Measurements from ENCODE around the gene STAT5B. TPM values are rescaled to one million over a fixed set of nuclear protein-coding genes. Genes with fewer than 3 reads are reported as not detected.
A peak's percentile ranks its signal among the peaks of the same experiment; 100 is the strongest.

Gene STAT5B
- total and polyA plus RNA-seq, 9 of the 15 experiments (the other 6 are each of a cell fraction or from before 2014, with no cell fraction given): 20.8 to 176 (median 92.4) TPM

GRCh38 chr17:42322382-42323267, 46.4 kb upstream of the STAT5B start (continued):
- TF ChIP-seq MAZ (CRISPR knock-in tag; conservative IDR thresholded peaks at IDR 0.05 in 1 of 2, IDR thresholded peaks at IDR 0.05 in 1 of 2): peak; percentile 55 to 88; a peak in 1 of 4 replicates
- peak; percentile 52; the same call in 1 of the 2 replicates for TF ChIP-seq GABPB1 (CRISPR knock-in tag; IDR thresholded peaks at IDR 0.05)
- no peak; the same call in 1 of the 2 replicates for TF ChIP-seq HCFC1 (IDR thresholded peaks at IDR 0.05; ENCODE audit: low read depth, low read length)
- no peak for TF ChIP-seq ZBTB8A (IDR thresholded peaks at IDR 0.05; ENCODE audit: partially characterized antibody)
- TF ChIP-seq TCF7L2 (IDR thresholded peaks at IDR 0.05; ENCODE audit: low read depth, low read length): no peak
- no peak for TF ChIP-seq FOXA3 (CRISPR knock-in tag; conservative IDR thresholded peaks at IDR 0.05 in 1 of 2, IDR thresholded peaks at IDR 0.05 in 1 of 2)
- no peak for TF ChIP-seq ZNF253 (CRISPR knock-in tag; conservative IDR thresholded peaks at IDR 0.05)
- TF ChIP-seq RBFOX2 (IDR thresholded peaks at IDR 0.05; ENCODE audit: low read depth, low read length): no peak
- TF ChIP-seq ZNF41 (CRISPR knock-in tag; conservative IDR thresholded peaks at IDR 0.05): no peak
- no peak for TF ChIP-seq MCM7 (IDR thresholded peaks at IDR 0.05)
- TF ChIP-seq ZZZ3 (IDR thresholded peaks at IDR 0.05): no peak
- peak in 1 of 2 experiments; percentile 31; a peak in 1 of 4 replicates for TF ChIP-seq TEAD1 (CRISPR knock-in tag; IDR thresholded peaks at IDR 0.05)
- TF ChIP-seq ZNF212 (CRISPR knock-in tag; IDR thresholded peaks at IDR 0.05): no peak
- TF ChIP-seq SP1 (CRISPR knock-in tag; IDR thresholded peaks at IDR 0.05): peak; percentile 76
- peak; percentile 62 for TF ChIP-seq NEUROD1 (IDR thresholded peaks at IDR 0.05; ENCODE audit: borderline replicate concordance, low read depth, low read length, partially characterized antibody)
- TF ChIP-seq ZBTB11 (CRISPR knock-in tag; IDR thresholded peaks at IDR 0.05): no peak
- TF ChIP-seq NCOA6 (IDR thresholded peaks at IDR 0.05): no peak
- TF ChIP-seq ZBTB12 (CRISPR knock-in tag; IDR thresholded peaks at IDR 0.05): no peak
- TF ChIP-seq PRMT5 (CRISPR knock-in tag; IDR thresholded peaks at IDR 0.05): no peak
- TF ChIP-seq MITF (IDR thresholded peaks at IDR 0.05): no peak
- no peak for TF ChIP-seq SNIP1 (IDR thresholded peaks at IDR 0.05; ENCODE audit: low read depth)
- no peak for TF ChIP-seq SAP30 (IDR thresholded peaks at IDR 0.05; ENCODE audit: borderline replicate concordance, insufficient read depth, low read depth, low read length, poor library complexity, severe bottlenecking)

Measured in K562 (cell line).